HG02840 (cell line): ENCODE results near the gene LYSMD4.

Experiments used
- ATAC-seq: cut with Tn5 transposase; IDR thresholded peaks from one replicate; pipeline ENCODE4 v1.9.1; 2021; ENCODE audit warnings: mild to moderate bottlenecking, moderate library complexity, moderate number of reproducible peaks; ENCODE audit not compliant: unreplicated experiment, low FRiP score

The LYSMD4 gene

DNA sequence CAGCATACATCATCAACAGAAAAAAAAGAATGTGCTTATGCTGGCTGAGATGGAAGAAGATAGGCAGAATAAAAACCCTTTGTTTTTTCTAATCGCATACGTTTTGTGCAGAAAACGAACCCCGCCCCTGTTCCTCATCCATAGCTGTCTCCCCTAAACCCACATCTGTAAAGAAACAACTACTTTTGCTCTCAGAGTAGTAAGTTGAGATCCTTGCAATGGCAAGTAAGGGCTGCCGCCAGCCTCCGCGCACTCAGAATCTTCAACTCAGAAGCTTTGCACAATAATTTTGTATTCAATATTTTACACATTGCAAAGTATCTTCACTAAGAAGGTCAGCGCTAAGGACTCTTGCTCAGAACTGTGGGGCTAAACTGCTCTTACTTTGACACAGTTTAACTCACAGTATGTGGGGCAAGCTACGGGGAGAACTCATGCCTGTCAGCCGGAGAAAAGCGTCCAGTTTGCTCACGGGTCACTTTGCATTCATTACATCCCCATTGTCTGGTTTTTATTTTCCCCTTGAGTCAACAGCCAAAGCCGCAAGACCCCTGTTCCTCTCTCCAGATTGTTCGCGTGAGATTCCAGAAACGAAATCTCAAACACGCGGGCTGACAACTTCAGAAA is 1.0 kb downstream of the LYSMD4 start:
- ATAC-seq, result no peak

DNA sequence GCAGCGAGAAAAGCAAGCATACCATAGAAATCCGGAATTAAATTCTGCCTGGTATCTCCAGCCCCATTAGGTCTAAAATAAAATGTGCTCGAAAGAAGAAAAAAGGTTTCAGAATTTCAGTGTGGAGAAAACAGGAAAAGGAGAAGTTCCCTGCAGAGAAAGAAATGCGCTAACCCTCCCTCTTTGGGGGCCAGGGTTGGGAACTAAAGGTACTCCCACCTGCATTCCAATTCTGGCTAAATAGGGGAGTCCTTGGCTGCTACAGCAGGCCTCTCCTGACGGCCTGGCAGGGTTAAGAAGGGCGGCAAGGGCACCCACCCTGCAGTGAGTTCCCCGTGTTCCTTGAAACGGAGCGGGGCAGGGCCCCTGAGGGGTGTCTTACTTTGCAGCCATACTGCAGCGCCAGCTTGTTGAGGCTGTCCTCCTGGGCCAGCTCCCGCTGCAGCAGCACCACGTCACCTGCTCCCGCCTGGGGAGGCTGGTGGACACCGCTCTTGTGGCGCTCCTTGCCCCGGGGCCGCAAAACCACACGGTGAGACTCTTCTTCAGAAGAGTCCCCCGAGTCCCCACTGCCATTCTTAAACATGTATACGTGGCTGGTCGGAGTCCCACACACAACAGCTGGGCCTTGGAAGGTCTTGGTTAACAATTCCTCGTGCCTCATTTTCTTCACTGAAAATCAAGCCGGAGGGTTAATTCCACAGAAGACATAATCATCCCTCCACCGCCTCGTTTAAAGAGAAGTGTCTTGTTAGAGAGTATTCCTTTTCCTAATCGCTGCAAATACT is 1.7 kb downstream of the LYSMD4 start:
- no peak for ATAC-seq

DNA sequence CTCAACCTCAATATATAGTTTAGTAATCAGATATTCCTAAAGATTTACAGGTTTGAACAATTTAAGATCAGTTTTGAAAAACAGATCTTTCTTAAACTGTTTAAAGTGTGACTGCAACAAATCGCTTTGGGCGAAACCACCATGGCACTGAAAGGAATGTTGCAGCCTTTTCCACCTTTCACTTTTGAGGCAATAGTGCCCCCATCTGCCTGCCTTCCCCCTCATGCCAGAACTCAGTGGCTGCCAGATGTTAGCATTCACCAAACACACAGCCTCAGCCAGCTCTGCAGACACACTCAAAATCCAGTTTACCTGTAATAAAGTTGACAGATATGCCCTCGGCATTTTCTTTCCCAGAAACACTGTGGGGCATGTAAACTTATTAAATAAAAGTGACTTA is 3.3 kb downstream of the LYSMD4 start:
- no peak for ATAC-seq

DNA sequence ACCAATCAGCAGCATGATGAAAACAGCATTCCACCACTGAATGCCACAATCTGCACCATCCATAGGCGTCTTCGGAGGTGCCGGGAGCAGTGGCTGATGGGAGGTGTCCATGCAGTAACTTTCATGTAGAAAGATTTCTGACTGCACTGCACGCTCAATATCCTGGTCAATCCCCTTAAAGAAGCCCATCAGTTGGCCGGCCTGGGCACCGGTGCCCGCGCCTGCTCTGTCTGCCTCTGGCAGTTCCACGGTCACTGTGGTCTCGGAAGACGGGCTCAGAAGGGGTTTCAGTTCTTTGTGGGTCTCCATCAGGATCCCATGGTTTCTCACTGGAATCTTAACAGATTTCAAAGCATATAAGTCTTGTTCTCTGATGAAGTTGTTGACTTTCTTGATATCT is 3.9 kb downstream of the LYSMD4 start:
- no peak for ATAC-seq

DNA sequence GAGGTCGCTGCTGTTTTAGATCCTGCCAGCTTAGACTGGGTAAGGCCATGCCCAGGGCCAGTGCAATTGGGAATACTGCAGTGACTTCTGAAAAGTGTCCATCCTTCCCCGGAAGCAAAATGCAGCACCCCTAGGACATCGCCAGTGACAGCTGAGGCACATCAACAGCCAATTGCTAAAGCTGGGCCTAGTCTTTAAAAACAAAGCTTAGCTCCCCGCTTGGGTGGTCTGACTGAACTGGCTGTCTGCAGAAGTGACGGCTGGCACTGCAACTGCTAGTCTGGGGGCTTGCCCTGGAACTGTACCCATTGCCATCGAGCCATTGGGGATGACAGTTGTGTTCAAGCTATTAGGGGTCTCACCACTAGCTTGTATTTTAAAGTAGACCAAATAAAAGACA is 4.3 kb downstream of the LYSMD4 start:
- no peak for ATAC-seq

DNA sequence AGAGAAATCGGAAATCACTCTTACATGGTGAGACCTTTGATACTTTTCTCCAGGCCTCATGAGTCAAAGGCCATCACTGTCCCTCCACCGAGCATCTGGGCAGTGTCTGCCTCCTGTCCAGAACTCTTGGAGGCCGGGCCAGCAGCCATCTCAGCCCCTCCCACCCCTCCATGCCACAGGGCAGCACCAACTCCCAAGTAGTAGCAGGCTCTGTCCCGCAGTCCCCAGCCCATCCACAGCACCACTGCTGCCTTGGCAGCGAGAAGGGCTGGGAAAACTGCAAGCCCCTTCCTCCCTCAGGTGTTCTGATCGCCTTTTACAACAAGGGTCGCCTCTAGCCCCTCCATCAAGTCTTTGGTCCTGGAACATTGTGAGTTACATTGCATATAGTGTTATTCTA is 5.5 kb downstream of the LYSMD4 start:
- ATAC-seq, result no peak

GRCh38 chr15:99727330-99727729 is 5.9 kb downstream of the LYSMD4 start:
- ATAC-seq, result no peak

DNA sequence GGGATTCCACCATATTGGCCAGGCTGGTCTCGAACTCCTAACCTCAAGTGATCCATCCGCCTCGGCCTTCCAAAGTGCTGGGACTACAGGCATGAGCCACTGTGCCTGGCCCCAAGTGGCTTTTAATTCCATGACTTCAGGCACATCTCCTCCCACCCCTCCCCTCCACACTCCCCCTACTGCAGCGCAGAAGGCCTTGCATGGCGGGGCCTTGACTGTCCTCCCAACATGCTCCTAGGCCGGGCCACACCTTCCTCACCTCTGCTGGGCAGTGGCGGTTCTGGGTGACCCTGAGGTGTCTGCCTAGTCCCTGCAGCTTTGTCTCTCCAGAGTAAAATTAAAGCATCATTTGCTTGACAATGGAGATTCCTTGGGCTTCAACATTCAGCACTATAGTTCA is 6.9 kb downstream of the LYSMD4 start:
- ATAC-seq, result no peak

- no peak for ATAC-seq
Observed at GRCh38 chr15:99722406-99722805, 10.8 kb downstream of the LYSMD4 start.

- no peak for ATAC-seq
Observed at GRCh38 chr15:99721896-99722295, 11.3 kb downstream of the LYSMD4 start.

- no peak for ATAC-seq
Observed at GRCh38 chr15:99721104-99721778, 12.0 kb downstream of the LYSMD4 start.

- ATAC-seq, result no peak
Observed at GRCh38 chr15:99720533-99720932, 12.7 kb downstream of the LYSMD4 start.

- ATAC-seq, result peak; percentile 78
Observed at GRCh38 chr15:99719096-99719541, 14.1 kb downstream of the LYSMD4 start.

GRCh38 chr15:99718421-99718820 is 14.8 kb downstream of the LYSMD4 start:
- ATAC-seq, result no peak

- no peak for ATAC-seq
Observed at GRCh38 chr15:99717161-99718009, 15.9 kb downstream of the LYSMD4 start.

- ATAC-seq, result no peak
Observed at GRCh38 chr15:99716540-99717095, 16.6 kb downstream of the LYSMD4 start.

DNA sequence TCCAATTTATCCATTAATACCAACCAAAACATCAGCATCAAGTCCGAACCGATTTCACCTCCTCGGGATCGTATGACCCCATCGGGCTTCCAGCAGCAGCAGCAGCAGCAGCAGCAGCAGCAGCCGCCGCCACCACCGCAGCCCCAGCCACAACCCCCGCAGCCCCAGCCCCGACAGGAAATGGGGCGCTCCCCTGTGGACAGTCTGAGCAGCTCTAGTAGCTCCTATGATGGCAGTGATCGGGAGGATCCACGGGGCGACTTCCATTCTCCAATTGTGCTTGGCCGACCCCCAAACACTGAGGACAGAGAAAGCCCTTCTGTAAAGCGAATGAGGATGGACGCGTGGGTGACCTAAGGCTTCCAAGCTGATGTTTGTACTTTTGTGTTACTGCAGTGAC is 20.8 kb downstream of the LYSMD4 start:
- no peak for ATAC-seq

DNA sequence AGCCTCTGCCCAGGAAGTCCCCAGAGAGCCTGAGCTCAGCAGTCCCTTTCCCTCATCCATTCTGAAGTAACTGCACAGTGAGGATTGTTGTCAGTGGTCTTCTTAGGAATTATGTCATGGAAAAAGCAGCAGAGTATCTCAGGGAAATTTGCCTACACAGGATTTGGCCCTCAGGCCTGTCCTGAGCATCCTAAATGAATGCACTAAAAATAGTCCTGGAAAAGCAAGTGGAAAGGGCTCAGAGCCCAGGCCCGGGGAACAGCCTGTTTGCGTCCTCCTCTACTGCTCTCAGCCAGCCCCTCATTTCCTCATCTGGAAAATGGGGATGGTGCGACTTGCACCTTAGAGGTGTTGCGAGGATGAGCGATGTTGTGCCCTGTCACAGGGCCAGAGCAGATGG is 21.6 kb downstream of the LYSMD4 start:
- ATAC-seq, result no peak

GRCh38 chr15:99709243-99709986 is 23.8 kb downstream of the LYSMD4 start:
- no peak for ATAC-seq

DNA sequence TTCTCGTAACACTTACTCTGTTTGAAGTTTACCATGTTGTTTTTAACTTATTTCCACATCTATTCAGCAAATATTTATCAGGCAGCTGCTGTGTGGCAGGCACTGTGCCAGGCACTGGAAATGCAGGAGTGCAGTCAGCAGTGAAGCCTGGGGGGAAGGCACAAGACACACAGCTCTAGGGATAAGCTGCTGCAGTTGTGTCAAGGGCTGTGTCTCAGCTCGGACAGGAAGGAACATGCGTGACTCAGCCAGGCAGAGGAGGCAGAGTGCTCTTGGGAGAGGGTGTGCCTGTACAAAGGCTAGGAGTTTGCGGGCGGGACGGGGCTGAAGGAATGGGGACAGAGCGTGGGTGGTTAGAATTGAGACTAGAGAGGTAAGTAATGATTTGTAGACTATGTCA is 24.7 kb downstream of the LYSMD4 start:
- no peak for ATAC-seq
